HG03520 (cell line): ENCODE measurements around the gene SIDT1.
"Not testable (repeated sequence)": the region's sequence is repeated elsewhere in the genome, so short reads cannot be mapped to it uniquely, and the experiment has no call there.

Source experiments
- ATAC-seq: cut with Tn5 transposase; IDR thresholded peaks from one replicate; pipeline ENCODE4 v1.9.1; 2021; ENCODE audit warnings: mild to moderate bottlenecking, moderate library complexity; ENCODE audit not compliant: unreplicated experiment

Gene SIDT1

GRCh38 chr3:113630956-113631542 is 98.7 kb downstream of the SIDT1 start:
- no peak for ATAC-seq

GRCh38 chr3:113631573-113631972 is 99.2 kb downstream of the SIDT1 start:
- ATAC-seq = no peak

- ATAC-seq = no peak
Measured at GRCh38 chr3:113634782-113635474, 102.6 kb downstream of the SIDT1 start.

GRCh38 chr3:113636034-113636433 is 103.7 kb downstream of the SIDT1 start:
- not testable (repeated sequence) for ATAC-seq

- ATAC-seq = no peak
Measured at GRCh38 chr3:113637756-113638155, 105.4 kb downstream of the SIDT1 start.

GRCh38 chr3:113638910-113639309 is 106.6 kb downstream of the SIDT1 start:
- ATAC-seq = no peak

GRCh38 chr3:113643583-113643982 is 111.2 kb downstream of the SIDT1 start:
- ATAC-seq = no peak

- no peak for ATAC-seq
Measured at GRCh38 chr3:113648524-113648923, 116.2 kb downstream of the SIDT1 start.

- no peak for ATAC-seq
Measured at GRCh38 chr3:113649174-113649845, 117.0 kb downstream of the SIDT1 start.

GRCh38 chr3:113654310-113654709 is 122.0 kb downstream of the SIDT1 start:
- ATAC-seq = no peak

- no peak for ATAC-seq
Measured at GRCh38 chr3:113654851-113655250, 122.5 kb downstream of the SIDT1 start.

- ATAC-seq = no peak
Measured at GRCh38 chr3:113658107-113658506, 125.8 kb downstream of the SIDT1 start.

GRCh38 chr3:113659101-113659541 is 126.8 kb downstream of the SIDT1 start:
- no peak for ATAC-seq

GRCh38 chr3:113659996-113660395 is 127.6 kb downstream of the SIDT1 start:
- ATAC-seq = no peak

- no peak for ATAC-seq
Measured at GRCh38 chr3:113660458-113660857, 128.1 kb downstream of the SIDT1 start.

GRCh38 chr3:113660896-113661295 is 128.5 kb downstream of the SIDT1 start:
- ATAC-seq = no peak

GRCh38 chr3:113662824-113663223 is 130.5 kb downstream of the SIDT1 start:
- ATAC-seq = no peak

- no peak for ATAC-seq
Measured at GRCh38 chr3:113663324-113663750, 131.0 kb downstream of the SIDT1 start.

GRCh38 chr3:113663761-113664160 is 131.4 kb downstream of the SIDT1 start:
- no peak for ATAC-seq

- ATAC-seq = no peak
Measured at GRCh38 chr3:113664523-113665094, 132.3 kb downstream of the SIDT1 start.

- no peak for ATAC-seq
Measured at GRCh38 chr3:113668015-113668414, 135.7 kb downstream of the SIDT1 start.

GRCh38 chr3:113673593-113673992 is 141.2 kb downstream of the SIDT1 start:
- no peak for ATAC-seq
